GM18858 (cell line): ENCODE results near the gene NALF2.

Source experiments
- ATAC-seq: cut with Tn5 transposase; IDR thresholded peaks from one replicate; pipeline ENCODE4 v1.9.1; 2021; ENCODE audit not compliant: unreplicated experiment

The NALF2 gene

DNA sequence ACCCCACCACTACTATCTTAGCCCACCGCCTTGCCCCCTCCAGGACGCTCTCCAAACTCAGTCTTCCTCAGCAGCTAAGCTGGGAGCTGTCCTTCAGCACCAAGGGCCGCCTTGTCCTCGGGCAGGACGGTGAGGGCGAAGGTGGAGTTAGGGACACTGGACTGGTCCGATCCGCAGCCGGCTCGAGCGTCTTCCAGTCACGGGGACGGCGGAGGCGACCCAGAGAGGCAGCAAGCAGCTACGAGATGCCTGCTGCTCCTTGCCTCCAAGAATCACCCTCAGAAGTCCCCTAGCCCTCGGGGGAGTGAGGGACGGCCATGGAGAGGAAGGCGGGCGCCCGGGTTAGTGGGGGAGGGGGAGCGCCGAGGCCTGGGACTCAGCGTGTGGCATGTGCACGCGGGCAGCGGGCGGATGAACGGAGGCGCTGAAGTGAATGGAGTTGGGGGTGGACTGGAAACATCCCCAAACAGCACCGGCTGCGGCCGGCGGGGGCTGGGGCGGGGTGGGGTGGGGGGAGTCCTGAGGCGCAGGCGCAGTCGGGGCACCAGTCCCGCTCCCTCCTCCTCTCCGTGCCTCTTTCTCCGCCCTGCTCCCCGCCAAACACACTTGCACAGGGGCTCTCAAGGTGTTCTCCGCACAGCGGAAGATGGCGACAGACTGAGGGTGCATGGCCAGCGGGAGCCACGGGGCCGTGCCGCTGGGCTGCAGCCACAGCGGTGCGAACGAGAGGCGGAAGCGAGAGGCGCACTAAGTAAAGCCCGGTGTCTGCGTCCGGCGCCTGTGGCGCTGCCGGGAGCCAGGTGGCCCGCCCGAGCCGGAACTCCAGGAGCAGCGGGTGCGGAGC is at the start of gene NALF2:
NALF2 (plus strand) TSS at position 545 of the 844 bp plus-strand sequence. CDS start 957 bp downstream, outside the sequence.
- ATAC-seq, result no peak

GRCh38 chrX:69457756-69458155 is 46.4 kb upstream of the NALF2 start:
- ATAC-seq, result no peak

GRCh38 chrX:69466546-69466945 is 37.6 kb upstream of the NALF2 start:
- no peak for ATAC-seq

- no peak for ATAC-seq
These were observed 34.2 kb upstream of the NALF2 start for GRCh38 chrX:69469975-69470374.

GRCh38 chrX:69489625-69490024 is 14.5 kb upstream of the NALF2 start:
- ATAC-seq, result no peak

DNA sequence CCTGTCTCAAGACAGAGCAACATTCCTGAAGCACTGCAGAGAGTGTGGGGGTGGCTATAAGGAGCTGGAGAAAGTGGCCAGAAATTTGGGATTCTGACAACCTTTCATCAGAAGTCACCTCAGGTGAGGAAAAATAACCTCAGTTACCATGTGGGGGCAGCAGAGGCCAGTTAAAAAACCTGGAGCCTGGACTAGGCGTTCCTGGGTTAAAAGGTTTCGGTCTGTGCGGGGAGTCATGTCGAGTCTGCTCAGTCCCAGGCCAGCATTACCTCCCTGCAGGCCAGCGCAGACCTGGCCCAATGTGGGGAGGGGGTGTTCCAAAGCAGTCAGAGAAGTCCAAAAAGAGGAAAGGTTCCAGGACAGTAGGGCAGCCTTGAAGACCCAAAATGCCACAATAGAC is 10.9 kb upstream of the NALF2 start:
- no peak for ATAC-seq

DNA sequence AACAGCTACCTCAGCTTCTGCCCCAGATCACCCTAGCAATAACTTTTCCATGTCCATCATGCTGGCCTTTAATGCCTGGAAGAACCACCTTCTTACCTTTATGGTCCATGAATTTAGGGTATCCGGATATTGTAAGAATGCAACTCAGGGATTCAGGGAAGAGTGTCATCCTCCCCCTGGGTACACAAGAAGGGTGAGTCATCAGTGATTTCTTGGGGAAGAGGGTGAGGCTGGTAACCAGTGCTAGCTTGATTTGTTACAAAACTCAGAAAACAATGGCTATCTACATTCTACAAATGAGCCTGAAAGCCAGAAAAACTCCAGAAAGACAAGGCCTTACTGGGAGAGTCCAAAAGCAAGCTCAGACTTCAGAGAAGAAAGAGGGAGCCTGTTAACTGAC is 10.4 kb upstream of the NALF2 start:
- no peak for ATAC-seq

DNA sequence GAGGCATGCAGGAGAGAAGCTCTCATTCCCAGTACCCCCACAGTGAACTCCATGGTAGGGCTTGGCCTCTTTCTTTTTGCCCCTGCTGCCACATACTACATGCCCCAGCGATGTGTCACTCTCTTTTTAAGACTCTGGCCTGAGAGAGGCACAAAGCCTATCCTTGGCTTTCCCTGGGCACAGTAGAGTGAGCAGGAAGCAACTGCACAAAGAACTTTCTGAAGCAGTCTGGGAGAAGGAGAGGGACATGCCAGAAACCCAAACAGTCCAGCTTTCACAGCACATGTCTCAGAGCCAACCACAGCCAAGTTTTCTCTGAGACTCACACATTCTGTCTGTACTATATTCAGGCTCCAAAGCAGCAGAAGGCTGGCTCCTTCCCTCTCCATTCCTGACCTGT is 7.9 kb upstream of the NALF2 start:
- no peak for ATAC-seq

GRCh38 chrX:69501429-69501828 is 2.7 kb upstream of the NALF2 start:
- no peak for ATAC-seq

DNA sequence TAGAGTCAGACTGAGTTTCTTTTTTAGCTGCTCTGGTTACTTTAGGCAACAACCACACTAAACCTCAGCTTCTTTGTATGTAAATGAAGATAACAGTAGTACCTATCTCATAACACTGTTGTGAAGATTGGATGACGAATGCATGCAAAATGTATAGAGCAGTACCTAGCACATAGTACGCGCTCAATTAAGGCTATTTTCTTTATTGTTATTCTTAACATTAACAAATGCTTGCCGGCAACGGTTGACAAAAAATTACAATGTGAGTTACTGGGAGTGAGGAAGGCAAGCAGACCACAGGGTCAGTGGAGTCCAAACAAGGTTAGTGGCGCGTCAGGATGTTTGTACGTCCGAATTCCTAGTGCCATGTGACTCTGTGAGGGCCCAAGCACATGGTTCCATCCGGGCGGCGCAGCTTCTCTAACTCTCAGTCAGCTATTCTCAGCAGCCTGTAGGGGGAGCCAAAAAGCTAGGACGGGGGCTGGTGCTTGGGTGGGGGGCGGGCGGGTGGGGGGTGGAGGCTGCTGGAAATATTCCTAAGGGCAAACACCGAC is 821 bp upstream of the NALF2 start:
- no peak for ATAC-seq

- ATAC-seq, result no peak
These were observed 793 bp downstream of the NALF2 start for GRCh38 chrX:69504626-69505612.

GRCh38 chrX:69505772-69506616 is 1.9 kb downstream of the NALF2 start:
- no peak for ATAC-seq

GRCh38 chrX:69506617-69507499 is 2.7 kb downstream of the NALF2 start:
- no peak for ATAC-seq

DNA sequence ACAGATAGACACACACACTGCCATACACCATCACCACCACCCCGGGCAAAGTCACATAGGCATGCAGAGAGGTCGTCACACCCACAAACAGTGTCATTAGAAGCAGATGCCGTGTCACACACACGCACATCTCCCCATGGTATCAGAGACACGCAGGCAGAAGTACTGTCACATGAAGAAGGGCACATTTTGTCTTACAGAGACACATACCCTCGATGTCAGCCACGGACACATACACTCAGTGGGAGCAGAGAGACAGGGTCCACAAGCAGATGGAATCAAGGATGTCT is 3.3 kb downstream of the NALF2 start:
- no peak for ATAC-seq

DNA sequence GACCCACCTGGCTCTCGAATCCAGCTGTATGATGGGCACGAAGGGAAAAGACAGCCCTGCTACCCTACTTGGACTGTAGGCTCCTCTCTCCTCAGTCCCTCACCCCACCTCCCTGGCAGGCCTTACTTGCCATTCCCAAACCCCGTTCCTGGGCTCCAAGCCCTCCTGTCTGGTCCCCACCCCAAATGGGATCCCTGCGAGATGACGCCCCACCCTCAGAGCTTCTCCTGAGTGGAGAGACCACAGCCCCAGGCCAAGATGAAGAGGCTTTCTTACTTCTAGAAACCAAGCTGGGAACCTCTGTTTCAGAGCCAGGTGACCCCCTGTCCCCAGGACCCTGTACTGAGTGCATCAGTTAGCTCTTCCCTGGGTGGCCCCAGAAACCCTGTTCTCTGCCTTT is 4.5 kb downstream of the NALF2 start:
- ATAC-seq, result no peak

GRCh38 chrX:69510137-69510715 is 6.1 kb downstream of the NALF2 start:
- ATAC-seq, result no peak

- no peak for ATAC-seq
These were observed 6.9 kb downstream of the NALF2 start for GRCh38 chrX:69510914-69511513.

DNA sequence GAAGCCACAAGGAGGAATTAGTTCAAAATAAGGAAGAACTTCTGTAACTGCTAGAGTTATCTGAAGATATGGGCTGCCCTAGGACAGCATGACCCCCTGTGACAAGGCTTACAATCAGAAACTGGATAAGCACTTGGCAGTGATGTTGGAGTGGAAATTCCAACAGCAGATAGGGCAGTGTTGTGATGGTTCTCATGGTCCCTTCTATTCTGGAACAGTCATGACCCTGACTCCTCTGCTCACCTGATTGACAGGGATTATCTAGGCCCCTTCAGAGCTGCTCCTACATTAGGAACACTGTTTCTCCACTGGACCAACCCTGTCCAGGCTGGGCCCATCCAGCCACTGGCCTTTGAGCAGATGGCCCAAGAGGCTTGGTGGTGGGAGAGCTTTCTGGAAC is 17.9 kb downstream of the NALF2 start:
- ATAC-seq, result no peak

DNA sequence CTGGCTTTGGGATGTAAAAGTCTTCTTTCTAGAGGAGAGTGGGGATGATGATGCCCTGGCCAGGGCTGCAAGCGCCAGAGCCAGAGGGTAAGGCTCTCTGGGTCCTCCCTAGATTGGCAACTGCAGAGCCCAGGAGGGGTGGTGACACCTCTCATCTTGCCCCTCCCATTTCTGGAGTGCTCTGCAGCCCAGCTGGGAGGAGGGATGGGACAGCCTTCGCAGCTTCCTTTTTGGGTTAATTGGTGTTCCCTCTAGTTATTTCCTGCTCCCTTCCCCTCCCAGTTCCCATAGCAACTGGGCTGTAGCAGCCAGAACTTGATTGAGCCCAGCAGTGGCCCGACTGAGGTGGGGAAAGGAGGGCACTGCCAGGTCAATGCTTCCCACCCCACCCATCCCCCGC is 19.2 kb downstream of the NALF2 start:
- ATAC-seq, result no peak
